ENCODE data around the gene VTI1A. TPM values are rescaled to one million over a fixed set of nuclear protein-coding genes. Genes with fewer than 3 reads are reported as not detected.

VTI1A gene
- total and polyA plus RNA-seq, 2 experiments from 2014 or later, result 26.8 to 31.0 TPM

GRCh38 chr10:112827951-112828350, 380.9 kb downstream of the VTI1A start:
- peaks cover 31% of the 10 kb centered on the region for H3K4me1 ChIP-seq (ENCODE audit: insufficient read depth)
- H3K27me3 ChIP-seq (ENCODE audit: insufficient read depth), result no peaks in the 10 kb centered on the region
- Mint-ChIP-seq H3K4me3 (no peak overlapping the region), H3K27ac (no peak overlapping the region), H3K4me1 (peaks cover 32% of the 10 kb centered on the region), H3K9me3 (no peaks in the 10 kb centered on the region), H3K27me3 (ENCODE audit: insufficient read depth, low read depth, poor library complexity) (peaks cover 6% of the 10 kb centered on the region), H3K36me3 (ENCODE audit: low read depth) (no peaks in the 10 kb centered on the region)
- no peaks in the 10 kb centered on the region for H4K20me1 ChIP-seq (replicated peaks; ENCODE audit: insufficient read depth)
- no peaks in the 10 kb centered on the region; the same call in 1 of the 2 replicates for H3K9me2 ChIP-seq (ENCODE audit: insufficient read depth)
- H3K36me3 ChIP-seq (ENCODE audit: insufficient read depth), result no peaks in the 10 kb centered on the region
- ATAC-seq, result no peak
- TF ChIP-seq REST (IDR thresholded peaks at IDR 0.05; ENCODE audit: unreplicated experiment) (no peak), ZNF114 (CRISPR knock-in tag; IDR thresholded peaks at IDR 0.05) (no peak), EZH2 (IDR thresholded peaks at IDR 0.05; ENCODE audit: low read depth, unreplicated experiment) (no peak), CTCF (conservative IDR thresholded peaks at IDR 0.05; ENCODE audit: low read depth in 2 of 2) (no peak), ETS1 (IDR thresholded peaks at IDR 0.05) (no peak), CREB1 (CRISPR knock-in tag; IDR thresholded peaks at IDR 0.05; ENCODE audit: low read depth) (no peak), ZNF331 (CRISPR knock-in tag; IDR thresholded peaks at IDR 0.05; ENCODE audit: low read depth) (no peak), POLR2AphosphoS5 (IDR thresholded peaks at IDR 0.05; ENCODE audit: low read depth) (no peak), JUNB (IDR thresholded peaks at IDR 0.05; ENCODE audit: unreplicated experiment) (no peak), NANOG (IDR thresholded peaks at IDR 0.05; ENCODE audit: borderline replicate concordance) (no peak), ZNF462 (CRISPR knock-in tag; IDR thresholded peaks at IDR 0.05) (no peak), STAT1 (IDR thresholded peaks at IDR 0.05; ENCODE audit: unreplicated experiment) (no peak), EZH2phosphoT487 (IDR thresholded peaks at IDR 0.05; ENCODE audit: unreplicated experiment) (no peak)
- no peak overlapping the region for H3K27ac ChIP-seq (ENCODE audit: low read depth)
- no peak overlapping the region for H3K4me3 ChIP-seq
- H3K4me2 ChIP-seq, result no peak overlapping the region
- H2AFZ ChIP-seq, result no peak overlapping the region
- DNase-seq (ENCODE audit: low spot score), result no peak
- H3F3A ChIP-seq (replicated peaks; ENCODE audit: low read depth), result peaks cover 12% of the 10 kb centered on the region
- H3K79me2 ChIP-seq (replicated peaks; ENCODE audit: insufficient read depth), result no peaks in the 10 kb centered on the region
